ENCODE results near the gene ICE1.

Gene ICE1

DNA sequence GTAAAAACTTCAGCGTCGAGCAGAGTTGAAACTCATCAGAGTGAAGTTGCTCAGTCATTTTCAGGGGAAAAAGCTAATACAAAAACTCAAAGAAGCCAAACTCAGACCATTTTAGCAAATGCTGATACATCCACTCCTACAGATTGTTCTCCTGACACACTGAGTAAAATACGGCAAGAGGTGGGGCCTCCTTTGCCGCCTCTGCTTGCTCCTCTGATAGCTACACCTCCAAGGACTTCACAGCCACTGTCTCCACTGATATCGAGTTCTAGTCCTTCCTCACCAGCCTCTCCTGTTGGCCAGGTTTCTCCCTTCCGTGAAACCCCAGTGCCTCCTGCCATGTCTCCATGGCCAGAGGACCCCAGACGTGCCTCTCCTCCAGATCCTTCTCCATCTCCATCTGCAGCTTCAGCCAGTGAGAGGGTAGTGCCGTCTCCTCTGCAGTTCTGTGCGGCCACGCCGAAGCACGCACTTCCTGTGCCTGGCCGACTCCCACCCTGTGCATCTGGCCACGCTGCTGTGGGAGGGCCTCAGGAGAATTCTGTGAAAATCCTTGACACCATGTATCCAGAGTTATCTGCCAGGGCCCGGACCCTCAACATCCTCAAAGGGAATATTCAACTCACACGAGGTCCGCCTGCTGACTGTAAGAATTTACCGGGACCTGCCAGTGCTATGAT lies 41.7 kb downstream of the ICE1 start:
- Histone ChIP-seq H3K27ac (ENCODE audit: low read length) (no peak overlapping the region), H3K4me1 (ENCODE audit: low read length) (no peaks in the 10 kb centered on the region), H3K27me3 (replicated peaks; ENCODE audit: insufficient read depth, low read length) (no peaks in the 10 kb centered on the region), H2AFZ (ENCODE audit: low read length) (no peak overlapping the region), H3F3A (ENCODE audit: insufficient read depth, low read length) (no peaks in the 10 kb centered on the region), H4K20me1 (ENCODE audit: insufficient read depth, low read length) (no peaks in the 10 kb centered on the region), H3K9me2 (replicated peaks; ENCODE audit: insufficient read depth, low read length) (no peaks in the 10 kb centered on the region), H3K9me3 (replicated peaks; ENCODE audit: insufficient read depth, low read length) (no peaks in the 10 kb centered on the region), H3K79me2 (ENCODE audit: low read length) (no peaks in the 10 kb centered on the region), H3K4me2 (ENCODE audit: low read depth, low read length) (no peak overlapping the region), H3K4me3 (ENCODE audit: low read length) (no peak overlapping the region), H3K36me3 (replicated peaks; ENCODE audit: insufficient read depth, low read length) (0 out of 2 replicates have a peak, but pooled peaks cover 4% of the 10 kb centered on the region), H3K9ac (ENCODE audit: low read length) (no peak overlapping the region)
- TF ChIP-seq CTCF (IDR thresholded peaks at IDR 0.05; ENCODE audit: low read length): no peak
- TF ChIP-seq EZH2phosphoT487 (IDR thresholded peaks at IDR 0.05; ENCODE audit: low read length): no peak
- no peak for TF ChIP-seq EZH2 (optimal IDR thresholded peaks at IDR 0.05; ENCODE audit: low read depth, low read length)
- no peak for DNase-seq

DNA sequence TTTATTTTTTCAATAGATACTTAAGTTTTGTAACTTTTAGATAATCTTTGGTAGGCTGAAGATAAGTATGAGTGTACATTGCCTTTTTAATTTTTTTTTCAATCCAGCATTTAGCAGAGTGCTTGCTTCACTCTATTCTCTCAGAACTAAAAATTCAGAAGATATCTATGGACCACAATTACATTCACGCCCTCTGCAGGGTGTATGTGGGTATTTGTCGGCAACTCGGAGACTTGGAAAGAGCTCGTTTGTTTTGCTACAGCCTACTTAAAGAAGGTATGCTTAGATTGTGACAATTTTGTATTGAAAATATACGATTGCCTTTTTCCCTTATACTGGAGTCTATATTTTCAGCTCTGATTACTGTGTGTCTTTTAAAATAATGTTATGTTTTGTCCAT lies 43.8 kb downstream of the ICE1 start:
- Histone ChIP-seq H3K27ac (ENCODE audit: low read length) (no peak overlapping the region), H3K36me3 (replicated peaks; ENCODE audit: insufficient read depth, low read length) (0 out of 2 replicates have a peak, but pooled peaks cover 1% of the 10 kb centered on the region), H3K9ac (ENCODE audit: low read length) (no peak overlapping the region), H3K27me3 (replicated peaks; ENCODE audit: insufficient read depth, low read length) (no peaks in the 10 kb centered on the region), H3K4me2 (ENCODE audit: low read depth, low read length) (no peak overlapping the region), H4K20me1 (ENCODE audit: insufficient read depth, low read length) (no peaks in the 10 kb centered on the region), H3K4me1 (ENCODE audit: low read length) (no peaks in the 10 kb centered on the region), H3K4me3 (ENCODE audit: low read length) (no peak overlapping the region), H3K9me2 (replicated peaks; ENCODE audit: insufficient read depth, low read length) (no peaks in the 10 kb centered on the region), H3K79me2 (ENCODE audit: low read length) (no peaks in the 10 kb centered on the region), H3K9me3 (replicated peaks; ENCODE audit: insufficient read depth, low read length) (no peaks in the 10 kb centered on the region), H2AFZ (ENCODE audit: low read length) (no peak overlapping the region), H3F3A (ENCODE audit: insufficient read depth, low read length) (no peaks in the 10 kb centered on the region)
- no peak for DNase-seq
- TF ChIP-seq EZH2phosphoT487 (IDR thresholded peaks at IDR 0.05; ENCODE audit: low read length) (no peak), CTCF (IDR thresholded peaks at IDR 0.05; ENCODE audit: low read length) (no peak), EZH2 (optimal IDR thresholded peaks at IDR 0.05; ENCODE audit: low read depth, low read length) (no peak)

DNA sequence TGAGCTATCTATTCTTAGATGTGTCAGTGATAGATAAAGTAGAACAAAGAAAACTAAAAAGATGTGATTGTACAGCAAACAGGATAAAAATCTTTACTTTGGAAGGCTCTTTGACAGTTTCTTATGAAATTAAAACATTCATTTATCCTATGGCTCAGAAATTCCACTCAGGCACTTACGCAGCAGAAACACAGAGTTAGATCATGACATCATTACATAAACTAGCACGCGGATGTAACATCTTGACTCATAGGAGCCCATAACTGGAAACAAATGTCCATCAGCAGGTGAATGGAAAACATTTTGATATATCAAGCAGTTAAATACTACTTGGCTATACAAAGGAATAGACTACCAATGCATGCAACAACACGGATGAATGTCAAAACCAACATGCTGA lies 45.3 kb downstream of the ICE1 start:
- Histone ChIP-seq H3K4me1 (ENCODE audit: low read length) (no peaks in the 10 kb centered on the region), H3K27ac (ENCODE audit: low read length) (no peak overlapping the region), H4K20me1 (ENCODE audit: insufficient read depth, low read length) (no peaks in the 10 kb centered on the region), H3K27me3 (replicated peaks; ENCODE audit: insufficient read depth, low read length) (no peaks in the 10 kb centered on the region), H3F3A (ENCODE audit: insufficient read depth, low read length) (no peaks in the 10 kb centered on the region), H3K4me3 (ENCODE audit: low read length) (no peak overlapping the region), H3K4me2 (ENCODE audit: low read depth, low read length) (no peak overlapping the region), H3K79me2 (ENCODE audit: low read length) (no peaks in the 10 kb centered on the region), H3K36me3 (replicated peaks; ENCODE audit: insufficient read depth, low read length) (no peaks in the 10 kb centered on the region), H3K9me2 (replicated peaks; ENCODE audit: insufficient read depth, low read length) (no peaks in the 10 kb centered on the region), H2AFZ (ENCODE audit: low read length) (no peak overlapping the region), H3K9me3 (replicated peaks; ENCODE audit: insufficient read depth, low read length) (no peaks in the 10 kb centered on the region), H3K9ac (ENCODE audit: low read length) (no peak overlapping the region)
- DNase-seq: no peak
- TF ChIP-seq EZH2phosphoT487 (IDR thresholded peaks at IDR 0.05; ENCODE audit: low read length) (no peak), EZH2 (optimal IDR thresholded peaks at IDR 0.05; ENCODE audit: low read depth, low read length) (no peak), CTCF (IDR thresholded peaks at IDR 0.05; ENCODE audit: low read length) (no peak)

Data from MM.1S (cell line).